GM23338 (cell line): ENCODE measurements around the gene ARSB. TPM values are rescaled to one million over a fixed set of nuclear protein-coding genes. Genes with fewer than 3 reads are reported as not detected.

ENCODE experiments used
- ATAC-seq: fragments of 200-7000 bp; cut with Tn5 transposase; 3 replicates; pipeline ENCODE4 v1.9.1; 2020
- DNase-seq: peaks from one replicate; pipeline ENCODE4 v3.0.0-alpha.2; 2015; ENCODE audit warnings: low spot score
- H2AFZ ChIP-seq: fragments of 200-600 bp; sonication (generic); 2 replicates; pipeline ENCODE4 v1.8.0; 2016; ENCODE audit warnings: antibody characterized with exemption, mild to moderate bottlenecking, moderate library complexity
- H3F3A ChIP-seq: fragments of 200-600 bp; sonication (generic); replicated peaks from 2 replicates; pipeline ENCODE4 v1.8.0; 2017; ENCODE audit warnings: antibody characterized with exemption, mixed run types, low read depth
- H3K27ac ChIP-seq: fragments of 200-600 bp; sonication (generic); 2 replicates; pipeline ENCODE4 v1.6.1; 2016; ENCODE audit warnings: low read depth
- H3K27me3 ChIP-seq: fragments of 200-600 bp; sonication (generic); 2 replicates; pipeline ENCODE4 v1.8.0; 2016; ENCODE audit warnings: mild to moderate bottlenecking, mixed run types, moderate library complexity; ENCODE audit not compliant: insufficient read depth
- H3K36me3 ChIP-seq: fragments of 200-600 bp; sonication (generic); 2 replicates; pipeline ENCODE4 v1.8.0; 2016; ENCODE audit warnings: mild to moderate bottlenecking; ENCODE audit not compliant: insufficient read depth
- H3K4me1 ChIP-seq: fragments of 200-600 bp; sonication (generic); 2 replicates; pipeline ENCODE4 v1.8.0; 2016; ENCODE audit warnings: mild to moderate bottlenecking, moderate library complexity; ENCODE audit not compliant: insufficient read depth
- H3K4me2 ChIP-seq: fragments of 200-600 bp; sonication (generic); 2 replicates; pipeline ENCODE4 v1.7.1; 2017; ENCODE audit warnings: mixed run types
- H3K4me3 ChIP-seq: fragments of 200-600 bp; sonication (generic); 2 replicates; pipeline ENCODE4 v1.6.1; 2016; ENCODE audit warnings: mixed run types
- H3K79me2 ChIP-seq: fragments of 200-600 bp; sonication (generic); replicated peaks from 2 replicates; pipeline ENCODE4 v1.8.0; 2017; ENCODE audit warnings: mild to moderate bottlenecking; ENCODE audit not compliant: insufficient read depth
- H3K9me2 ChIP-seq: fragments of 200-600 bp; sonication (generic); 2 replicates; pipeline ENCODE4 v1.8.0; 2017; ENCODE audit not compliant: insufficient read depth
- H4K20me1 ChIP-seq: fragments of 200-600 bp; sonication (generic); replicated peaks from 2 replicates; pipeline ENCODE4 v1.8.0; 2017; ENCODE audit warnings: mild to moderate bottlenecking; ENCODE audit not compliant: insufficient read depth
- H3K27ac Mint-ChIP-seq: 2 replicates; pipeline ENCODE4 v1.8.0; 2020; ENCODE audit warnings: inconsistent platforms, mild to moderate bottlenecking, moderate library complexity, mixed read lengths
- H3K27me3 Mint-ChIP-seq: 3 replicates; pipeline ENCODE4 v1.8.0; 2022; ENCODE audit warnings: low read depth, mild to moderate bottlenecking, moderate library complexity, mixed read lengths, inconsistent platforms; ENCODE audit not compliant: insufficient read depth, poor library complexity
- H3K36me3 Mint-ChIP-seq: 3 replicates; pipeline ENCODE4 v1.8.0; 2021; ENCODE audit warnings: low read depth, mild to moderate bottlenecking, inconsistent platforms, moderate library complexity, mixed read lengths
- H3K4me1 Mint-ChIP-seq: 3 replicates; pipeline ENCODE4 v1.8.0; 2020; ENCODE audit warnings: mild to moderate bottlenecking, inconsistent platforms, mixed read lengths
- H3K4me3 Mint-ChIP-seq: 3 replicates; pipeline ENCODE4 v1.8.0; 2021; ENCODE audit warnings: moderate library complexity, mild to moderate bottlenecking, inconsistent platforms, mixed read lengths
- H3K9me3 Mint-ChIP-seq: 3 replicates; pipeline ENCODE4 v1.8.0; 2020; ENCODE audit warnings: moderate library complexity, mild to moderate bottlenecking, inconsistent platforms, mixed read lengths
- CREB1 ChIP-seq: fragments of 250-450 bp; sonication (Bioruptor Pico); IDR thresholded peaks from 2 replicates; pipeline ENCODE4 v1.5.0; 2020; ENCODE audit warnings: low read depth, mild to moderate bottlenecking, moderate library complexity
- CTCF ChIP-seq, 2 experiments: fragments of 200-600 bp in 1 of 2; sonication (generic) in 1 of 2; conservative IDR thresholded peaks; 2 replicates each; pipeline versions ENCODE4 v1.5.1 to v1.6.1; 2016 to 2017; ENCODE audit warnings: antibody characterized with exemption in 2 of 2, low read depth in 2 of 2, mild to moderate bottlenecking in 2 of 2, moderate library complexity in 1 of 2
- ETS1 ChIP-seq: IDR thresholded peaks from 2 replicates; pipeline ENCODE4 v1.6.1; 2016; ENCODE audit warnings: antibody characterized with exemption
- EZH2 ChIP-seq: fragments of 200-600 bp; sonication (generic); IDR thresholded peaks from one replicate; pipeline ENCODE4 v1.8.0; 2017; ENCODE audit warnings: antibody characterized with exemption, mild to moderate bottlenecking, low read depth; ENCODE audit not compliant: unreplicated experiment
- EZH2phosphoT487 ChIP-seq: fragments of 200-600 bp; sonication (generic); IDR thresholded peaks from one replicate; pipeline ENCODE4 v1.8.1; 2018; ENCODE audit warnings: antibody characterized with exemption; ENCODE audit not compliant: unreplicated experiment
- JUNB ChIP-seq: IDR thresholded peaks from one replicate; pipeline ENCODE4 v1.6.1; 2016; ENCODE audit warnings: antibody characterized with exemption; ENCODE audit not compliant: unreplicated experiment
- NANOG ChIP-seq: IDR thresholded peaks from 2 replicates; pipeline ENCODE4 v1.6.1; 2016; ENCODE audit warnings: antibody characterized with exemption, borderline replicate concordance
- POLR2AphosphoS5 ChIP-seq: IDR thresholded peaks from 2 replicates; pipeline ENCODE4 v1.6.1; 2016; ENCODE audit warnings: antibody characterized with exemption, low read depth
- REST ChIP-seq: IDR thresholded peaks from one replicate; pipeline ENCODE4 v1.6.1; 2018; ENCODE audit warnings: antibody characterized with exemption; ENCODE audit not compliant: unreplicated experiment
- STAT1 ChIP-seq: IDR thresholded peaks from one replicate; pipeline ENCODE4 v1.6.1; 2016; ENCODE audit warnings: antibody characterized with exemption; ENCODE audit not compliant: unreplicated experiment
- ZNF114 ChIP-seq: fragments of 250-450 bp; sonication (Bioruptor Pico); IDR thresholded peaks from 2 replicates; pipeline ENCODE4 v1.5.0; 2020; ENCODE audit warnings: mild to moderate bottlenecking, moderate library complexity
- ZNF331 ChIP-seq: fragments of 250-450 bp; sonication (Bioruptor Pico); IDR thresholded peaks from 2 replicates; pipeline ENCODE4 v1.5.0; 2020; ENCODE audit warnings: low read depth, mild to moderate bottlenecking, moderate library complexity
- ZNF462 ChIP-seq: fragments of 250-450 bp; sonication (Bioruptor Pico); IDR thresholded peaks from 2 replicates; pipeline ENCODE4 v1.5.0; 2020; ENCODE audit warnings: mild to moderate bottlenecking, moderate library complexity
- polyA plus RNA-seq: library from polyadenylated mRNA; unstranded; fragments of >200 nt; fragmentation: Nextera tagmentation; extraction: Ambion mirVana; gene quantifications from 2 replicates; pipeline ENCODE4 v1.2.1, GENCODE V29; 2016
- total RNA-seq: library from RNA; depleted of rRNA; stranded (reverse); fragments of >200 nt; shearing (Covaris generic); gene quantifications from 2 replicates; pipeline ENCODE4 v1.2.3, GENCODE V29; 2014

ARSB gene
- total and polyA plus RNA-seq, 2 experiments from 2014 or later = 7.4 to 24.6 TPM

GRCh38 chr5:78756858-78757257 lies 228.3 kb downstream of the ARSB start:
- Histone ChIP-seq H4K20me1 (no peaks in the 10 kb centered on the region), H3K79me2 (no peaks in the 10 kb centered on the region), H3K27ac (no peak overlapping the region), H3K36me3 (no peaks in the 10 kb centered on the region), H3K4me3 (no peak overlapping the region), H3K27me3 (no peaks in the 10 kb centered on the region), H3F3A (no peaks in the 10 kb centered on the region), H3K9me2 (peaks cover 12% of the 10 kb centered on the region; the same call in 1 of the 2 replicates), H3K4me2 (no peak overlapping the region), H2AFZ (no peak overlapping the region), H3K4me1 (no peaks in the 10 kb centered on the region)
- no peak overlapping the region for H3K4me3 Mint-ChIP-seq
- no peak overlapping the region for H3K27ac Mint-ChIP-seq
- no peaks in the 10 kb centered on the region for H3K9me3 Mint-ChIP-seq
- H3K27me3 Mint-ChIP-seq = peaks cover 8% of the 10 kb centered on the region
- DNase-seq = no peak
- H3K36me3 Mint-ChIP-seq = no peaks in the 10 kb centered on the region
- no peak for TF ChIP-seq NANOG
- no peak for TF ChIP-seq CTCF (conservative IDR thresholded peaks at IDR 0.05; ENCODE audit: low read depth in 2 of 2)
- TF ChIP-seq STAT1 = no peak
- no peak for TF ChIP-seq REST
- TF ChIP-seq ETS1 = no peak
- no peak for TF ChIP-seq EZH2phosphoT487
- no peak for TF ChIP-seq ZNF114 (CRISPR knock-in tag)
- TF ChIP-seq ZNF462 (CRISPR knock-in tag) = no peak
- TF ChIP-seq POLR2AphosphoS5 = no peak
- no peak for TF ChIP-seq JUNB
- no peak for TF ChIP-seq CREB1 (CRISPR knock-in tag)
- no peak for TF ChIP-seq ZNF331 (CRISPR knock-in tag)
- no peak for TF ChIP-seq EZH2
- no peak for ATAC-seq
- H3K4me1 Mint-ChIP-seq = peaks cover 6% of the 10 kb centered on the region; the same call in 2 of the 3 replicates
